Measurements from ENCODE around the gene PCNT. TPM values are rescaled to one million over a fixed set of nuclear protein-coding genes. Genes with fewer than 3 reads are reported as not detected.
A peak's percentile ranks its signal among the peaks of the same experiment; 100 is the strongest.

The PCNT gene, protein sequence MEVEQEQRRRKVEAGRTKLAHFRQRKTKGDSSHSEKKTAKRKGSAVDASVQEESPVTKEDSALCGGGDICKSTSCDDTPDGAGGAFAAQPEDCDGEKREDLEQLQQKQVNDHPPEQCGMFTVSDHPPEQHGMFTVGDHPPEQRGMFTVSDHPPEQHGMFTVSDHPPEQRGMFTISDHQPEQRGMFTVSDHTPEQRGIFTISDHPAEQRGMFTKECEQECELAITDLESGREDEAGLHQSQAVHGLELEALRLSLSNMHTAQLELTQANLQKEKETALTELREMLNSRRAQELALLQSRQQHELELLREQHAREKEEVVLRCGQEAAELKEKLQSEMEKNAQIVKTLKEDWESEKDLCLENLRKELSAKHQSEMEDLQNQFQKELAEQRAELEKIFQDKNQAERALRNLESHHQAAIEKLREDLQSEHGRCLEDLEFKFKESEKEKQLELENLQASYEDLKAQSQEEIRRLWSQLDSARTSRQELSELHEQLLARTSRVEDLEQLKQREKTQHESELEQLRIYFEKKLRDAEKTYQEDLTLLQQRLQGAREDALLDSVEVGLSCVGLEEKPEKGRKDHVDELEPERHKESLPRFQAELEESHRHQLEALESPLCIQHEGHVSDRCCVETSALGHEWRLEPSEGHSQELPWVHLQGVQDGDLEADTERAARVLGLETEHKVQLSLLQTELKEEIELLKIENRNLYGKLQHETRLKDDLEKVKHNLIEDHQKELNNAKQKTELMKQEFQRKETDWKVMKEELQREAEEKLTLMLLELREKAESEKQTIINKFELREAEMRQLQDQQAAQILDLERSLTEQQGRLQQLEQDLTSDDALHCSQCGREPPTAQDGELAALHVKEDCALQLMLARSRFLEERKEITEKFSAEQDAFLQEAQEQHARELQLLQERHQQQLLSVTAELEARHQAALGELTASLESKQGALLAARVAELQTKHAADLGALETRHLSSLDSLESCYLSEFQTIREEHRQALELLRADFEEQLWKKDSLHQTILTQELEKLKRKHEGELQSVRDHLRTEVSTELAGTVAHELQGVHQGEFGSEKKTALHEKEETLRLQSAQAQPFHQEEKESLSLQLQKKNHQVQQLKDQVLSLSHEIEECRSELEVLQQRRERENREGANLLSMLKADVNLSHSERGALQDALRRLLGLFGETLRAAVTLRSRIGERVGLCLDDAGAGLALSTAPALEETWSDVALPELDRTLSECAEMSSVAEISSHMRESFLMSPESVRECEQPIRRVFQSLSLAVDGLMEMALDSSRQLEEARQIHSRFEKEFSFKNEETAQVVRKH (N-terminal part only)
- 10 to 100 TPM in 4 of 6 donors, 1 to 10 TPM in 2; 4.7 to 32.5 (median 10.7) TPM for polyA plus RNA-seq (ENCODE audit: low read depth in 6 of 6)

GRCh38 chr21:46323710-46324389, at the start of gene PCNT, which contains the start of gene C21orf58:
Gene PCNT (plus strand): TSS chr21:46324156. CDS start chr21:46324229, 73 bp downstream.
Gene C21orf58 (minus strand): TSS chr21:46323870. CDS start chr21:46322738, 1,132 bp downstream.
- peaks cover 0 to 7% of the 10 kb centered on the region in 2 donors for H3K36me3 Mint-ChIP-seq
- H3K27me3 Mint-ChIP-seq, result no peaks in the 10 kb centered on the region
- H3K4me3 Mint-ChIP-seq, result peak within 1 kb of the TSS; percentile 91 to 99 (median 96)

GRCh38 chr21:46274797-46275390, 49.1 kb upstream of the PCNT start:
- Mint-ChIP-seq H3K27ac (no peak overlapping the region), H3K4me3 (no peak overlapping the region), H3K27me3 (no peaks in the 10 kb centered on the region), H3K9me3 (no peaks in the 10 kb centered on the region), H3K36me3 (peaks cover 8 to 25% of the 10 kb centered on the region in 2 donors), H3K4me1 (peaks cover 5 to 8% (median 7%) of the 10 kb centered on the region in 3 donors)
- no peak for ATAC-seq (ENCODE audit: low read depth in 2 of 2)
- DNase-seq, result no peak

More at GRCh38 chr21:46323710-46324389, at the start of gene PCNT, which contains the start of gene C21orf58:
- DNase-seq, result peak; percentile 99
- peaks cover 7 to 36% (median 12%) of the 10 kb centered on the region in 3 donors for H3K4me1 Mint-ChIP-seq
- peak; percentile 81 to 83 for ATAC-seq (ENCODE audit: low read depth in 2 of 2)
- H3K27ac Mint-ChIP-seq, result peak within 1 kb of the TSS; percentile 93 to 99 (median 98)
- H3K9me3 Mint-ChIP-seq, result no peaks in the 10 kb centered on the region

- DNase-seq, result no peak
- no peaks in the 10 kb centered on the region for H3K27me3 Mint-ChIP-seq
- peak overlapping the region in 4 of 6 donors; percentile 72 to 92 (median 80) for H3K27ac Mint-ChIP-seq
- peak overlapping the region in 7 of 8 donors; percentile 49 to 90 (median 80) for H3K4me3 Mint-ChIP-seq
- H3K9me3 Mint-ChIP-seq, result no peaks in the 10 kb centered on the region
- H3K36me3 Mint-ChIP-seq, result peaks cover 0 to 14% of the 10 kb centered on the region in 2 donors
- peaks cover 31 to 54% (median 41%) of the 10 kb centered on the region in 3 donors for H3K4me1 Mint-ChIP-seq
- ATAC-seq (ENCODE audit: low read depth in 2 of 2), result no peak
Observed at GRCh38 chr21:46284077-46284644, 39.8 kb upstream of the PCNT start.

GRCh38 chr21:46284733-46285132, 39.2 kb upstream of the PCNT start:
- H3K9me3 Mint-ChIP-seq, result no peaks in the 10 kb centered on the region
- H3K36me3 Mint-ChIP-seq, result peaks cover 0 to 13% of the 10 kb centered on the region in 2 donors
- peak overlapping the region; percentile 80 to 100 (median 90) for H3K4me3 Mint-ChIP-seq
- peak overlapping the region in 1 of 6 donors; percentile 92 for H3K27ac Mint-ChIP-seq
- no peak for DNase-seq
- H3K27me3 Mint-ChIP-seq, result no peaks in the 10 kb centered on the region
- no peak for ATAC-seq (ENCODE audit: low read depth in 2 of 2)
- H3K4me1 Mint-ChIP-seq, result peaks cover 34 to 56% (median 46%) of the 10 kb centered on the region in 3 donors

- peak within 1 kb of the TSS; percentile 92 to 99 (median 98) for H3K27ac Mint-ChIP-seq
- H3K4me3 Mint-ChIP-seq, result peak within 1 kb of the TSS; percentile 88 to 100 (median 98)
- DNase-seq (no peak), ATAC-seq (ENCODE audit: low read depth in 2 of 2) (no peak)
- peaks cover 0 to 9% of the 10 kb centered on the region in 2 donors for H3K36me3 Mint-ChIP-seq
- no peaks in the 10 kb centered on the region for H3K9me3 Mint-ChIP-seq
- peaks cover 37 to 57% (median 49%) of the 10 kb centered on the region in 3 donors for H3K4me1 Mint-ChIP-seq
- H3K27me3 Mint-ChIP-seq, result no peaks in the 10 kb centered on the region
Observed at GRCh38 chr21:46285206-46285661, 38.7 kb upstream of the PCNT start, which contains the start of gene MCM3AP. Gene MCM3AP (minus strand): TSS chr21:46285611. CDS start chr21:46285286, 325 bp downstream.

DNA sequence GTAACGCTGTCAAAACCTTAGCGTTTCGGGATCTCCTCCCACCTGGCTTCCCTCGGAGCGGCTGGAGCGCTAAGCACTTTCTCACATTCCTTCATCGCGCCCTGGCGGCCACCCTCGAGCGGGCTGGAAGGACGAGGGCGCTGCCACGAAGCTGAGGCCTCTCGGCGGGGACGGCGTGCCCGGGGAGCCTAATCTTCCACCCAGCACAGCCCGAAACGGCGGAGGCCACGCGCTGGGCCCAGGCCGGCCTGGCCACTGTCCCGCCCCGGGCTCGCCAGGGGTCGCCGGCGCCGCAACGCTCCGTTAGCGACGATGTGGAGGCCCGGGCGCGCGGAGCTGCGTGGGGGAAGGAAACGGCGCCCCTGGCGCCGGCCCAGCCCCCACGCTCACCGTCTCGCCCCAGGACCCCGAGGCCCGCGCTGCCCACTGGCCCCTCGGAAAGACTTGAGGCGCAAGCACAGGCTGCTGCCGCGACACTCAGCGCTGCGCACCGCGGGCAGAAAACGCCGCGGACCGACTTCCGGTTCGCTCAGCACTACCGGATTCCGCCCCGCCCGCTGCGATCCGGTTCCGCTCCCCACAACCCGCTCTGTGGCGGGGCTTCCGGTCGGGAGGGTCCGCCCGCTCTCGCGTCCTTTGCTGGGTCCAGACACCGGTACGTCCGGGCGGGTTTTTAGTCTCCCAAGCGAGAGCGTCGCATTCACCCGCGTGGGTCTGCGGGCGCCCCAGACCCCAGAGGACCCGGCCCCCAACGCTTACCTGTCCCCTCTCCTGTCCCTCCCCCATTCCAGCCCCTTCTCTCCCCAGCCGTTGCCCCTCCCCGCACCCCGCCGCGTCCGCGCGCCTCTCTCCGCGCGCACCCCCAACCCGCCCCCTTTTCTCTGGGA, 38.0 kb upstream of the PCNT start, which contains the start of gene YBEY:
Gene YBEY, plus strand, starts transcription at position 582 of the 887 bp plus-strand sequence. CDS start 572 bp downstream, outside the sequence.
- H3K27me3 Mint-ChIP-seq, result no peaks in the 10 kb centered on the region
- H3K36me3 Mint-ChIP-seq, result peaks cover 0 to 9% of the 10 kb centered on the region in 2 donors
- peaks cover 37 to 63% (median 45%) of the 10 kb centered on the region in 3 donors for H3K4me1 Mint-ChIP-seq
- H3K4me3 Mint-ChIP-seq, result peak within 1 kb of the TSS; percentile 88 to 100 (median 98)
- H3K27ac Mint-ChIP-seq, result peak within 1 kb of the TSS; percentile 92 to 99 (median 98)
- DNase-seq (peak; percentile 81), ATAC-seq (ENCODE audit: low read depth in 2 of 2) (peak; percentile 88 to 91)
- H3K9me3 Mint-ChIP-seq, result no peaks in the 10 kb centered on the region

- Mint-ChIP-seq H3K27me3 (no peaks in the 10 kb centered on the region), H3K27ac (peak overlapping the region; percentile 92 to 99 (median 98)), H3K4me1 (peaks cover 33 to 64% (median 45%) of the 10 kb centered on the region in 3 donors), H3K36me3 (peaks cover 0 to 9% of the 10 kb centered on the region in 2 donors), H3K9me3 (peaks cover 0 to 2% (median 0%) of the 10 kb centered on the region in 7 donors), H3K4me3 (peak overlapping the region; percentile 88 to 100 (median 98))
- DNase-seq, result no peak
- no peak for ATAC-seq (ENCODE audit: low read depth in 2 of 2)
Observed at GRCh38 chr21:46286648-46287002, 37.3 kb upstream of the PCNT start.

DNA sequence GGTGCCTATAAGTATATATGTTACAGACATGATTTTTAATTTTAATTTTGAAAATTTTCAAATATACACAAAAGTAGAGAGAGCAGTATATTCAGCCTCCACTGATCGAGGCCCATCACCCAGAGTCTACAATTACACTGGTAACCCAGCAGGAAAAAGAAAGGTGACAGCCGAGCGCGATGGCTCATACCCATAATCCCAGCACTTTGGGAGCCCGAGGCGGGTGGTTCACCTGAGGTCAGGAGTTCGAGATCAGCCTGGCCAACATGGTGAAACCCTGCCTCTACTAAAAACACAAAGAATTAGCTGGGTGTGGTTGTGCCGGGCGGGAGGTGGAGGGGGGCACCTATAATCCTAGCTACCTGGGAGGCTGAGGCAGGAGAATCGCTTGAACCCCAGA, 36.4 kb upstream of the PCNT start:
- H3K36me3 Mint-ChIP-seq, result peaks cover 0 to 9% of the 10 kb centered on the region in 2 donors
- H3K27me3 Mint-ChIP-seq, result no peaks in the 10 kb centered on the region
- peak overlapping the region in 5 of 8 donors; percentile 88 to 100 (median 96) for H3K4me3 Mint-ChIP-seq
- no peak for DNase-seq
- peaks cover 0 to 2% (median 0%) of the 10 kb centered on the region in 7 donors for H3K9me3 Mint-ChIP-seq
- peaks cover 33 to 64% (median 45%) of the 10 kb centered on the region in 3 donors for H3K4me1 Mint-ChIP-seq
- no peak for ATAC-seq (ENCODE audit: low read depth in 2 of 2)
- peak overlapping the region in 2 of 6 donors; percentile 3 to 92 for H3K27ac Mint-ChIP-seq

DNA sequence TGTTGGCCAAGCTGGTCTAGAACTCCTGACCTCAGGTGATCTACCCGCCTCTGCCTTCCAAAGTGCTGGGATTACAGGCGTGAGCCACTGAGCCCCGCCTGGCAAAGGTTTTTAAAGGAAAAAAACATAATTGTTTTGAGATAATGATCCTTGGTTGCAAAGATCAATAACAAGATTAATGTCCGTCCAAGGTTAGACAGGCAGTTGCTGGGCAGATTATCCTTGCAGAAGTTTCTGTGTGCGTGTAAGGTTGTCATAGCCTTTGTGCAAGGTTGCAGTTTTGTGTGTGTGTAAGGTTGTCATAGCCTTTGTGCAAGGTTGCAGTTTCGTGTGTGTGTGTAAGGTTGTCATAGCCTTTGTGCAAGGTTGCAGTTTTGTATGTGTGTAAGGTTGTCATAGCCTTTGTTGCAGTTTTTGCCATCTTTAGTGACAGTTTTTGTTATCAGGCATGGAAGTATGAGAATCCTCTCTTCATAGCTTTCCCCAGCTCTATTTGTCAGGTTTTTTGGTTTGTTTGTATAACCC, 34.2 kb upstream of the PCNT start:
- Mint-ChIP-seq H3K27ac (no peak overlapping the region), H3K9me3 (peaks cover 0 to 2% (median 0%) of the 10 kb centered on the region in 7 donors), H3K4me1 (peaks cover 26 to 48% (median 29%) of the 10 kb centered on the region in 3 donors), H3K36me3 (peaks cover 0 to 5% of the 10 kb centered on the region in 2 donors), H3K27me3 (no peaks in the 10 kb centered on the region), H3K4me3 (peak overlapping the region in 4 of 8 donors; percentile 9 to 74 (median 42))
- no peak for ATAC-seq (ENCODE audit: low read depth in 2 of 2)
- no peak for DNase-seq

GRCh38 chr21:46291561-46291960, 32.4 kb upstream of the PCNT start:
- ATAC-seq (ENCODE audit: low read depth in 2 of 2), result no peak
- H3K4me1 Mint-ChIP-seq, result peaks cover 27 to 49% (median 31%) of the 10 kb centered on the region in 3 donors
- H3K27ac Mint-ChIP-seq, result peak overlapping the region in 2 of 6 donors; percentile 56 to 70
- H3K36me3 Mint-ChIP-seq, result peaks cover 0 to 4% of the 10 kb centered on the region in 2 donors
- peaks cover 0 to 2% (median 0%) of the 10 kb centered on the region in 7 donors for H3K9me3 Mint-ChIP-seq
- DNase-seq, result no peak
- peak overlapping the region in 2 of 8 donors; percentile 15 to 25 for H3K4me3 Mint-ChIP-seq
- no peaks in the 10 kb centered on the region for H3K27me3 Mint-ChIP-seq
